ENCODE data around the gene RFFL.

RFFL gene

GRCh38 chr17:35076874-35077273 is 13.4 kb upstream of the RFFL start:
- TF ChIP-seq CTCF (IDR thresholded peaks at IDR 0.05) = no peak

GRCh38 chr17:35074711-35075707 is 11.5 kb upstream of the RFFL start:
- TF ChIP-seq CTCF (IDR thresholded peaks at IDR 0.05) = no peak

GRCh38 chr17:35073991-35074627 is 10.6 kb upstream of the RFFL start:
- TF ChIP-seq CTCF (IDR thresholded peaks at IDR 0.05) = no peak

- TF ChIP-seq CTCF (IDR thresholded peaks at IDR 0.05) = no peak
Measured at GRCh38 chr17:35073183-35073790, 9.8 kb upstream of the RFFL start.

GRCh38 chr17:35069311-35069710 is 5.8 kb upstream of the RFFL start:
- TF ChIP-seq CTCF (IDR thresholded peaks at IDR 0.05) = no peak

- no peak for TF ChIP-seq CTCF (IDR thresholded peaks at IDR 0.05)
Measured at GRCh38 chr17:35068249-35068648, 4.7 kb upstream of the RFFL start.

GRCh38 chr17:35065880-35066279 is 2.4 kb upstream of the RFFL start:
- TF ChIP-seq CTCF (IDR thresholded peaks at IDR 0.05) = no peak
